ENCODE results near the gene FBXO8. TPM values are rescaled to one million over a fixed set of nuclear protein-coding genes. Genes with fewer than 3 reads are reported as not detected.
A peak's percentile ranks its signal among the peaks of the same experiment; 100 is the strongest.

Gene FBXO8
- total and polyA plus RNA-seq, 2 of the 4 experiments (the other 2 are of a cell fraction), result 11.3 to 25.6 TPM

- H3K27me3 ChIP-seq (ENCODE audit: control insufficient read depth, insufficient read depth, low read length), result peaks cover 55% of the 10 kb centered on the region
- H4K5ac ChIP-seq (ENCODE audit: low read depth, low read length), result no peak overlapping the region
- ChIA-PET POLR2A (ENCODE audit: unreplicated experiment) (no interaction called here), CTCF (interaction anchor here (0.7 to 1.3 kb wide), 3 partner anchors 9 to 53 kb away, joined by 3 to 4 read pairs (median 3); no protein-coding TSS in a partner anchor)
- TF ChIP-seq CHD1 (IDR thresholded peaks at IDR 0.05; ENCODE audit: low read depth, low read length), result no peak
- no peak for TF ChIP-seq USF2 (IDR thresholded peaks at IDR 0.05; ENCODE audit: low read depth, low read length)
- TF ChIP-seq NFE2L2 (IDR thresholded peaks at IDR 0.05; ENCODE audit: low read depth, low read length), result no peak
- TF ChIP-seq, protein P1, sequence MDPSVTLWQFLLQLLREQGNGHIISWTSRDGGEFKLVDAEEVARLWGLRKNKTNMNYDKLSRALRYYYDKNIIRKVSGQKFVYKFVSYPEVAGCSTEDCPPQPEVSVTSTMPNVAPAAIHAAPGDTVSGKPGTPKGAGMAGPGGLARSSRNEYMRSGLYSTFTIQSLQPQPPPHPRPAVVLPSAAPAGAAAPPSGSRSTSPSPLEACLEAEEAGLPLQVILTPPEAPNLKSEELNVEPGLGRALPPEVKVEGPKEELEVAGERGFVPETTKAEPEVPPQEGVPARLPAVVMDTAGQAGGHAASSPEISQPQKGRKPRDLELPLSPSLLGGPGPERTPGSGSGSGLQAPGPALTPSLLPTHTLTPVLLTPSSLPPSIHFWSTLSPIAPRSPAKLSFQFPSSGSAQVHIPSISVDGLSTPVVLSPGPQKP (IDR thresholded peaks at IDR 0.05; ENCODE audit: borderline replicate concordance, low read depth, low read length), result no peak
- TF ChIP-seq RFX5 (IDR thresholded peaks at IDR 0.05; ENCODE audit: low read depth, low read length), result no peak
- no peak for TF ChIP-seq MAFK (IDR thresholded peaks at IDR 0.05; ENCODE audit: low read depth, low read length)
- no peak for TF ChIP-seq CTCF (conservative IDR thresholded peaks at IDR 0.05; ENCODE audit: low read depth, low read length)
- TF ChIP-seq POLR2A (IDR thresholded peaks at IDR 0.05; ENCODE audit: low read depth, low read length), result no peak
- TF ChIP-seq SMC3 (IDR thresholded peaks at IDR 0.05; ENCODE audit: low read depth, low read length), result no peak
- TF ChIP-seq CEBPB (IDR thresholded peaks at IDR 0.05; ENCODE audit: low read depth, low read length), result no peak
- no peak overlapping the region for H2BK5ac ChIP-seq (ENCODE audit: low read depth, low read length, poor library complexity, severe bottlenecking)
- peaks cover 2% of the 10 kb centered on the region; the same call in 1 of the 2 replicates for H3K4me1 ChIP-seq (ENCODE audit: control insufficient read depth, insufficient read depth, low read length)
- dilution Hi-C loops (cut with HindIII; ENCODE audit: low sequenced_read_pairs, unreplicated experiment), result no loop called here
- no peak overlapping the region for H3K9ac ChIP-seq (ENCODE audit: low read depth, low read length)
- peaks cover 3% of the 10 kb centered on the region; the same call in 1 of the 2 replicates for H3K9me1 ChIP-seq (ENCODE audit: insufficient read depth, low read length)
- no peak overlapping the region; the same call in 1 of the 2 replicates for H3K23ac ChIP-seq (ENCODE audit: low read depth, low read length)
- ATAC-seq (ENCODE audit: low read depth) (peak; percentile 75), DNase-seq (peak; percentile 37)
- H2AK9ac ChIP-seq (replicated peaks; ENCODE audit: low read depth, low read length, poor library complexity), result peak overlapping the region; percentile 4
- H3K4me2 ChIP-seq (ENCODE audit: low read depth, low read length), result peak overlapping the region; percentile 81
- no peaks in the 10 kb centered on the region for H4K20me1 ChIP-seq (ENCODE audit: insufficient read depth, low read length)
- no peak overlapping the region for H3K14ac ChIP-seq (replicated peaks; ENCODE audit: low read depth, low read length)
- H2BK15ac ChIP-seq (ENCODE audit: low read depth, low read length), result no peak overlapping the region
- peaks cover 6% of the 10 kb centered on the region; the same call in 1 of the 2 replicates for H3K9me3 ChIP-seq (ENCODE audit: control insufficient read depth, insufficient read depth, low read length)
- 14% methylated on average over 9 of the region's 41 CpGs; no CpG with 5 or more reads in 1 of the 2 experiments for WGBS, 2 experiments (ENCODE audit: extremely low coverage in 2 of 2, insufficient read length in 1 of 2)
- peak overlapping the region; percentile 80 for H2AFZ ChIP-seq (replicated peaks; ENCODE audit: low read length, poor library complexity)
- no peak overlapping the region for H4K91ac ChIP-seq (ENCODE audit: insufficient read depth, low read depth, low read length)
- H3K36me3 ChIP-seq (ENCODE audit: control insufficient read depth, insufficient read depth, low read length), result no peaks in the 10 kb centered on the region
- H2AK5ac ChIP-seq (ENCODE audit: low read depth, low read length), result no peak overlapping the region
- in situ Hi-C loops (cut with MboI; ENCODE audit: low sequenced_read_pairs), result no loop called here
- no TSS peak for BruUV-seq (replicated peaks)
- H2BK20ac ChIP-seq (ENCODE audit: low read depth, low read length), result no peak overlapping the region
- H3K79me1 ChIP-seq (ENCODE audit: low read depth in 1 of 2, low read length in 2 of 2), result no peaks in the 10 kb centered on the region
- intact Hi-C loops (cut with micrococcal nuclease), result no loop called here
- no peak overlapping the region for H2BK120ac ChIP-seq (ENCODE audit: low read depth, low read length)
- no peak overlapping the region for H4K8ac ChIP-seq (ENCODE audit: low read depth in 2 of 2, low read length in 2 of 2)
- H3K27ac ChIP-seq (ENCODE audit: insufficient read depth, low read length), result no peak overlapping the region
- H3K18ac ChIP-seq (ENCODE audit: low read depth, low read length), result no peak overlapping the region
- peak overlapping the region; percentile 22 for H3K4me3 ChIP-seq (ENCODE audit: insufficient read depth, low read depth, low read length)
- no peak overlapping the region; the same call in 1 of the 2 replicates for H3K56ac ChIP-seq (ENCODE audit: extremely low read depth, insufficient read depth, low read length)
- H3K4ac ChIP-seq (ENCODE audit: low read depth, low read length), result no peak overlapping the region
These were observed 66.0 kb downstream of the FBXO8 start for GRCh38 chr4:174217273-174218126.
